Central memory CD4-positive, alpha-beta T cell (primary cell): ENCODE results near the gene SCO2.
"Not testable (repeated sequence)": the region's sequence is repeated elsewhere in the genome, so short reads cannot be mapped to it uniquely, and the experiment has no call there.

Source experiments
- DNase-seq: peaks from one replicate; pipeline ENCODE4 v3.0.0; 2022

SCO2 gene

GRCh38 chr22:50550395-50550794 lies 25.0 kb upstream of the SCO2 start:
- DNase-seq: no peak

GRCh38 chr22:50548921-50549790 lies 23.8 kb upstream of the SCO2 start:
- DNase-seq: no peak

- peak; percentile 63 for DNase-seq
Measured at GRCh38 chr22:50548040-50548920, 22.9 kb upstream of the SCO2 start.

GRCh38 chr22:50547263-50547985 lies 22.0 kb upstream of the SCO2 start:
- no peak for DNase-seq

- DNase-seq: no peak
Measured at GRCh38 chr22:50546326-50547262, 21.2 kb upstream of the SCO2 start.

GRCh38 chr22:50545522-50546325 lies 20.3 kb upstream of the SCO2 start, which contains the start of gene KLHDC7B:
Gene KLHDC7B (plus strand): TSS chr22:50545899. CDS start chr22:50546244, 345 bp downstream.
- no peak for DNase-seq

- DNase-seq: no peak
Measured at GRCh38 chr22:50544746-50545253, 19.4 kb upstream of the SCO2 start.

- peak; percentile 72 for DNase-seq
Measured at GRCh38 chr22:50544078-50544745, 18.8 kb upstream of the SCO2 start.

GRCh38 chr22:50542416-50542927 lies 17.1 kb upstream of the SCO2 start:
- DNase-seq: no peak

- DNase-seq: not testable (repeated sequence)
Measured at GRCh38 chr22:50541667-50542026, 16.2 kb upstream of the SCO2 start.

- no peak for DNase-seq
Measured at GRCh38 chr22:50540381-50540780, 15.0 kb upstream of the SCO2 start.

GRCh38 chr22:50537765-50538164 lies 12.4 kb upstream of the SCO2 start:
- DNase-seq: no peak

- no peak for DNase-seq
Measured at GRCh38 chr22:50536226-50536625, 10.8 kb upstream of the SCO2 start.

GRCh38 chr22:50535113-50535512 lies 9.7 kb upstream of the SCO2 start:
- no peak for DNase-seq

GRCh38 chr22:50533856-50534711 lies 8.7 kb upstream of the SCO2 start:
- DNase-seq: not testable (repeated sequence)

- DNase-seq: no peak
Measured at GRCh38 chr22:50532824-50533796, 7.7 kb upstream of the SCO2 start.

- no peak for DNase-seq
Measured at GRCh38 chr22:50531962-50532674, 6.7 kb upstream of the SCO2 start.
